ENCODE measurements around the gene DAB2.
A peak's percentile ranks its signal among the peaks of the same experiment; 100 is the strongest.

DAB2 gene

DNA sequence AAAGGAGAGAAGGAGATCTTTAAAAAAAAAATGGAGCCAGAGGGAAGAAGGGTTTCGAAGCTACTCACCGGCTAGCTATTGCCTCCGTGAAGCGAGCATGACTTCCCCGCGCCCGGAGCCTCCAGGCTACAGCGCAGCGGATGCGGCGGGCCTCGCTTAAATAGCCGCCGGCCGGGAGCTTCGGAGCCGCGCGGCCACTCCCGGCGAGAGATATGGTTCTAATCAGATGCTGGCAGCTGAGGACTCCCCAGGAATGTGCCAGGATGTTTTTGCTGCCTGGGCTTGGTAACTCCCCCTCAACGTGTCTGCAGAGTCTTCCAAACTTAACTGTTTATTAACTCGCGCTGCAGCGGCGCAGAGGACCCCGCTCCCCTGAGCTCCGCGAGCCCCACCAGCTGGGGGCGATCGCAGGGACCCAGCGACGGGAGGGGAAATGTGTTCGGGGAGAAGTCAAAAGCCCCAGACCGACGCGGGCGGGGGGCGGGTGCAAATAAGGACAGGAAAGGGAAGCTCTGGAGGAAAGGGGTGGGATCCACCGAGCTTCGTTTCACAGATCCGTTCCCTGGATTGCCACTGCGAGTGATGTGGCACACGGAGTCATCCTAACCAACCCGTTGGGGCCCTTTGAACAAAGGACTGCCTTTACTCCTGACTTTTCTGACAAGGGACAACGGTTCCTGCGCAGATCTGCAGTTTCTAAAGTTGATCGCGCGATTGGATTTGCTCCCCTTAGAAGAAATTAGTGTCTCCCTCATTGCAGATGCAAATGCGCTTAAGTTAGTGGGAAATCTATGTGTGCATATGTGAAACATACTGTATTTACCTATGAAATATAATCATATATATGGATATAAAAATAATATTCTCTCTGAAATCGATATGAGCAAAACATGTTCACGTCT is at the start of gene DAB2:
Gene DAB2 (minus strand): TSS at position 245 of the 902 bp plus-strand sequence. CDS start 30,660 bp downstream, outside the sequence.
- DNase-seq = peak; percentile 38 to 85

DNA sequence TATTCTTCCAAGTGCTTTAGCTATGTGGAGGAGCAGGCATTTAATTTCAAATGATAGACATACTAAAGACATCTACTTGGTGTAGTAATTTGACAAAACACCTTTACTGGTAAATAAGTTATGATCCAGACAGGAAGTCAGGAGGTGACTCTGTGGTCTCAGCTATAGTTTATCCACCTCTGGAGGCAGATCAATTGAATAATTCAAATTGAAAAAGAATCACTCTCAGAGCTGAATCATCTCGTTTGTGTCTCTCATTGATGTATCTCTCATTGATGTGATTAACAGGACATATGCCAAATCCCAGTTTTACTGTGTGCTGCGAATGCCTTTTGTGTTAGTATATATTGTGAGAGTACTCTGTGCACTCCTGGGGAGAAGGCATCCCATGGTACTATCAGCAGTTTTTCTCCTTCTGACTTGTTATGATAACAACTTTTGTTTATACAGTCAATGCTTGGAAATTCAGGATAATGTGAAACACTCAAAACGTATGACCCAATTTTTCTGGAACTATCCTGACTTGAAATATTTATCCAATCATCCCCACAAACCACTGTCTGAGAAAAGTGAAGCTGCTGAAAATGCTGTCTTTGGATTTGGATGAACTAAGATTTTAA is 48.5 kb upstream of the DAB2 start:
- DNase-seq = no peak

- DNase-seq = no peak
Observed at GRCh38 chr5:39471836-39472508, 47.2 kb upstream of the DAB2 start.

- DNase-seq = no peak
Observed at GRCh38 chr5:39470811-39471210, 46.0 kb upstream of the DAB2 start.

- no peak for DNase-seq
Observed at GRCh38 chr5:39469777-39470415, 45.1 kb upstream of the DAB2 start.

DNA sequence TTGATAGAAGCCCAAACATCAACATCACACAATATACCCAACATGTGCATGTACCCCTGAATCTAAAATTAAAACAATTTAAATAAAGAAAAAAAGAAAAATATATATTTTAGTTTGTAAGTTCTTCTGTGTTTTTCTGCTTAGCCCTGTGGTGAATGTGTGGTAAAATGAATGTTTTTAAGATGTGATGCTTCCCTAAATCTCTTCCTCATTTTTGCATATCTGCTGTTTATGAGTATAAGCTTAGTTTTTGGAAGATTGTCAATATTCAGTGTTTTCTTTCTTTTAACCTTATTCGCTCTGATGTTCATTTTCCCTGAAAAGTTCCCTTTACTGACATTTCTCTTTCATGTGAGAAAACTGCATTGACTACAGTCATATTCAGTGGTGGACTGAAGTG is 44.4 kb upstream of the DAB2 start:
- no peak for DNase-seq

DNA sequence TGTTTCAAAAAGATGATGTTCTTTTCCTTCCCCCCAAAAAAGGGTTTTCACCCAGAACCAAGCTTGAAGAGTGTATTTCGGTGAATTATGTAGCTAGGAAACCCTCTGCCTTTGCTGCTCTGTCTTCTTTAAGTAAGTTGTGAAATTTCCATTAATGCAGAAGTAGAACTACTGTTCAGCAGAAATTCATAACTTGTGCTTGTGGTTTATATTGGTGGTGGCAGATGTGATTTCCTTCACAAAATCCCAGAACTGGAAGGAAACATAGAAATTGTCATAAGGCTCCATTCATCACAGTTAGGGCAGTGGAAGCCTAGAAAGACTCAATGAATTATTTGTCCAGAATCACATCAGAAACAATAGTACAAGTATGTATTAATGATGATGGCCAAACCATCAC is 42.1 kb upstream of the DAB2 start:
- no peak for DNase-seq

GRCh38 chr5:39465843-39466242 is 41.1 kb upstream of the DAB2 start:
- DNase-seq = no peak

- no peak for DNase-seq
Observed at GRCh38 chr5:39465097-39465496, 40.3 kb upstream of the DAB2 start.

GRCh38 chr5:39464088-39464487 is 39.3 kb upstream of the DAB2 start:
- DNase-seq = peak in 1 of 2 experiments; percentile 63

DNA sequence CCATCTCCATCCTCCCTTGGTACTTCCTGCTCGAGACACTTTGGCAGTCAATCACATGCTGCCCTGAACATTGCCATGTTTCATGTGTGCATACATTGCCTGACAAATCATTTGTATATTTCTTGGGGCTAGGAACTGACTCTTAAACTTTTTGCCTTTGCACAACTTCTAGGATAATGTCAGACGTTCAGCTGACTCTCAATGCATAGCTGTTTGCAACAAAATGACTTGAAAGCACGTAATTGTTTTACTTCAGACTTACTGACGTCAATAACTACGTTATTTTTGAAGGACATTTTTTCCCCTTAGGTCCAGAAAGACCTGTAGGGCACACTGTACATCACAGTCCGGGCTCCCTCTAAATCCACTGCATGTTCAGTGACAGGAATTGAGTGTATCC is 37.4 kb upstream of the DAB2 start:
- DNase-seq = no peak

GRCh38 chr5:39461007-39461682 is 36.4 kb upstream of the DAB2 start:
- DNase-seq = no peak

GRCh38 chr5:39459907-39460306 is 35.1 kb upstream of the DAB2 start:
- no peak for DNase-seq

- DNase-seq = no peak
Observed at GRCh38 chr5:39459071-39459470, 34.3 kb upstream of the DAB2 start.

DNA sequence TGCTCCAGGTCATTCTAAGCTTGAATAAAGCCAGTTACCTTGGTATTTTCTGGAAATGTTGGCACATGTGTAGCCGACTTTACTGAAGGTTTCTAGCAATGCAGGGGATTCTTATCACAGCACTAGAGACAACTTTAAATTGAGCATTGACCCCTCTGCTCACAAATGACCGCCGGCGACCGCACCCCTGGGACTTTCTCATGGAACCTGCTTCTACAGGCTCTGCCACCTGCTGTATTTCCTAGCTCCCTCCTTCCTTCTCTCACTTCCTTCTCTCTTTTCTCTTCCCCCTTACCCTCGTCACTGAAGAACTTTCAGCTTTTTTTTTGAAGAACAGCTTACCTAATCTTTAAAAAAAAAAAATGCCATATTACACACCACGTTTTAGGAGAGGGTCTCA is 30.9 kb upstream of the DAB2 start:
- no peak for DNase-seq

DNA sequence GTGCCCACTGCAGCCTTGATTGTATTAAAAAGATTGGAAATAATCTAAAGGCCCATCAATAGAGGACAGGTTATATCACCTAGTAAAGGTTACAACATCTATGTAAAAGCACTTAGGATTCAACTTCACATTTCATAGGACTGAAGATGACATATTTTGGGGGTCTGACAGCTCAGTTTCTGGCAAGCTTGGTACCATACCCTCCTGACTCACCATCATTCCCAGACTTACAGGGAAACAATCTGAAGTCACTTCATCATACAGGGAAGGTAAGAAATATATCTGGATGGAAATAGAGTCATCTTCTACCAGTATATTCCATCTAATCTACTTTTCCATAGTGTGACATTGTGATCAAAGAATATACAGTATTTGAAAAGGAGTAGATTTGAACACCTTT is 28.8 kb upstream of the DAB2 start:
- DNase-seq = no peak

- no peak for DNase-seq
Observed at GRCh38 chr5:39452846-39453245, 28.1 kb upstream of the DAB2 start.

- no peak for DNase-seq
Observed at GRCh38 chr5:39451276-39451941, 26.6 kb upstream of the DAB2 start.

- no peak for DNase-seq
Observed at GRCh38 chr5:39450487-39450886, 25.7 kb upstream of the DAB2 start.

- no peak for DNase-seq
Observed at GRCh38 chr5:39449591-39449990, 24.8 kb upstream of the DAB2 start.

DNA sequence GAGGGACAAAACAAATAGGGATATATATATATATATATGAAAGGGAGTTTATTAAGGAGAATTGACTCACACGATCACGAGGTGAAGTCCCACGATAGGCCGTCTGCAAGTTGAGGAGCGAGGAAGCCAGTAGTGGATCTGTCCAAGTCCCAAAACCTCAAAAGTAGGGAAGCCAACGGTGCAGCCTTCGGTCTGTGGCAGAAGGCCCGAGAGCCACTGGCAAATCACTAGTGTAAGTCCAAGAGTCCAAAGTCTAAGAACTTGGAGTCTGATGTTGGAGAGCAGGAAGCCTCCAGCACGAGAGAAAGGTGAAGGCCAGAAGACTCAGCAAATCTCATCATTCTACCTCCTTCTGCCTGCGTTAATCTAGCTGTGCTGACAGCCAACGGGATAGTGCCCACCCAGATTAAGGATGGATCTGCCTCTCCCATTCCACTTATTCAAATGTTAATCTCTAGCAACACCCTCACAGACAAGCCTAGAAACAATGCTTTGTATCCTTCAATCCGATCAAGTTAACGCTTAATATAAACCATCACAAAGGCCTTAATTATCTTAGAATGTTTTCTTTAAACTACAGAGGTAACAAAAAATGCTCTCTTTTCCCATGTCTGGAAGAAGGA is 23.8 kb upstream of the DAB2 start:
- DNase-seq = no peak

GRCh38 chr5:39447968-39448367 is 23.2 kb upstream of the DAB2 start:
- DNase-seq = no peak
